GM23248 (cell line): ENCODE measurements around the gene SLC35B1. TPM values are rescaled to one million over a fixed set of nuclear protein-coding genes. Genes with fewer than 3 reads are reported as not detected.

Experiments used
- DNase-seq: peaks from one replicate; pipeline ENCODE4 v3.0.0-alpha.2; 2015
- H2AFZ ChIP-seq: fragments of 200-600 bp; sonication (generic); 2 replicates; pipeline ENCODE4 v1.6.1; 2016; ENCODE audit warnings: antibody characterized with exemption
- H3F3A ChIP-seq: fragments of 200-600 bp; sonication (generic); 2 replicates; pipeline ENCODE4 v1.6.1; 2016; ENCODE audit warnings: mild to moderate bottlenecking, antibody characterized with exemption, mixed run types; ENCODE audit not compliant: insufficient read depth
- H3K27ac ChIP-seq: fragments of 200-600 bp; sonication (generic); 2 replicates; pipeline ENCODE4 v1.5.1; 2016; ENCODE audit warnings: mild to moderate bottlenecking
- H3K27me3 ChIP-seq: fragments of 200-600 bp; sonication (generic); replicated peaks from 2 replicates; pipeline ENCODE4 v1.6.1; 2016; ENCODE audit warnings: mild to moderate bottlenecking; ENCODE audit not compliant: insufficient read depth
- H3K36me3 ChIP-seq: fragments of 200-600 bp; sonication (generic); 2 replicates; pipeline ENCODE4 v1.6.1; 2016; ENCODE audit warnings: low read depth, mild to moderate bottlenecking
- H3K4me1 ChIP-seq: fragments of 200-600 bp; sonication (generic); 2 replicates; pipeline ENCODE4 v1.6.1; 2016; ENCODE audit warnings: mild to moderate bottlenecking; ENCODE audit not compliant: insufficient read depth
- H3K4me2 ChIP-seq: fragments of 200-600 bp; sonication (generic); one replicate; pipeline ENCODE4 v1.6.1; 2016; ENCODE audit warnings: mild to moderate bottlenecking; ENCODE audit not compliant: unreplicated experiment
- H3K4me3 ChIP-seq: fragments of 200-600 bp; sonication (generic); 2 replicates; pipeline ENCODE4 v1.5.1; 2016; ENCODE audit warnings: mild to moderate bottlenecking
- H3K79me2 ChIP-seq: fragments of 200-600 bp; sonication (generic); 2 replicates; pipeline ENCODE4 v1.6.1; 2016; ENCODE audit warnings: mild to moderate bottlenecking; ENCODE audit not compliant: insufficient read depth
- H3K9ac ChIP-seq: fragments of 200-600 bp; sonication (generic); 2 replicates; pipeline ENCODE4 v1.6.1; 2016; ENCODE audit warnings: mild to moderate bottlenecking
- H3K9me2 ChIP-seq: fragments of 200-600 bp; sonication (generic); 2 replicates; pipeline ENCODE4 v1.6.1; 2016; ENCODE audit warnings: mixed run types, mild to moderate bottlenecking, moderate library complexity; ENCODE audit not compliant: insufficient read depth
- H3K9me3 ChIP-seq: fragments of 200-600 bp; sonication (generic); one replicate; pipeline ENCODE4 v1.6.1; 2017; ENCODE audit warnings: low read depth
- H4K20me1 ChIP-seq: fragments of 200-600 bp; sonication (generic); 2 replicates; pipeline ENCODE4 v1.6.0; 2016; ENCODE audit not compliant: insufficient read depth
- EZH2 ChIP-seq: fragments of 200-600 bp; sonication (generic); IDR thresholded peaks from 2 replicates; pipeline ENCODE4 v1.6.1; 2018; ENCODE audit warnings: antibody characterized with exemption, mild to moderate bottlenecking; ENCODE audit not compliant: insufficient read depth, poor library complexity, severe bottlenecking
- EZH2phosphoT487 ChIP-seq: fragments of 200-600 bp; sonication (generic); IDR thresholded peaks from 2 replicates; pipeline ENCODE4 v1.6.1; 2018; ENCODE audit warnings: antibody characterized with exemption, moderate library complexity, mild to moderate bottlenecking, low read depth; ENCODE audit not compliant: insufficient read depth
- WGBS, 2 experiments: methylation state at CpG; one replicate each; pipeline ENCODE4 v1.1.6; 2015 to 2017; ENCODE audit warnings: low lambda C conversion rate in 2 of 2, low coverage in 1 of 2; ENCODE audit errors: missing lambda C conversion rate in 2 of 2; 5-methylcytosine and 5-hydroxymethylcytosine counted together
- in situ Hi-C: fragments of 300-500 bp; cut with MboI; formaldehyde crosslinking; loops from 2 replicates; pipeline ENCODE4 v1.15.0; 2020
- polyA plus RNA-seq: library from polyadenylated mRNA; unstranded; fragments of >200 nt; fragmentation: Nextera tagmentation; extraction: Ambion mirVana; gene quantifications from 2 replicates; pipeline ENCODE4 v1.2.1, GENCODE V29; 2016
- total RNA-seq: library from RNA; depleted of rRNA; stranded (reverse); fragments of >200 nt; shearing (Covaris generic); gene quantifications from 2 replicates; pipeline ENCODE4 v1.2.3, GENCODE V29; 2014

Gene SLC35B1
- total and polyA plus RNA-seq, 2 experiments from 2014 or later: 66.5 to 71.7 TPM

GRCh38 chr17:49705254-49705653, 2.5 kb downstream of the SLC35B1 start:
- no peak overlapping the region for H3K4me2 ChIP-seq
- H3K27me3 ChIP-seq: no peaks in the 10 kb centered on the region
- H3K4me3 ChIP-seq: no peak overlapping the region
- no peak for DNase-seq
- in situ Hi-C loops: loop anchor here (5.0 to 10.0 kb wide), 2 partner anchors 67 to 140 kb away; partner anchors contain the start of gene TAC4
- H2AFZ ChIP-seq: no peak overlapping the region
- no peak overlapping the region for H3K9ac ChIP-seq
- no peak overlapping the region for H3K27ac ChIP-seq
- peaks cover 27% of the 10 kb centered on the region for H3K36me3 ChIP-seq
- H3K4me1 ChIP-seq: peaks cover 15% of the 10 kb centered on the region
- TF ChIP-seq EZH2: no peak
- TF ChIP-seq EZH2phosphoT487: no peak
- no peaks in the 10 kb centered on the region for H4K20me1 ChIP-seq
- H3K79me2 ChIP-seq: peaks cover 25% of the 10 kb centered on the region
- H3K9me3 ChIP-seq: no peaks in the 10 kb centered on the region
- H3K9me2 ChIP-seq: no peaks in the 10 kb centered on the region
- 0 out of 2 replicates have a peak, but pooled peaks cover 4% of the 10 kb centered on the region for H3F3A ChIP-seq

GRCh38 chr17:49703557-49704277, 4.0 kb downstream of the SLC35B1 start:
- 0 out of 2 replicates have a peak, but pooled peaks cover 4% of the 10 kb centered on the region for H3F3A ChIP-seq
- no peak overlapping the region for H3K4me3 ChIP-seq
- H3K27ac ChIP-seq: no peak overlapping the region
- DNase-seq: peak; percentile 73
- in situ Hi-C loops: loop anchor here (10.0 kb wide), 1 partner anchor 141 kb away; the partner anchor contains the start of gene TAC4
- no peak overlapping the region for H2AFZ ChIP-seq
- H4K20me1 ChIP-seq: no peaks in the 10 kb centered on the region
- no peaks in the 10 kb centered on the region for H3K27me3 ChIP-seq
- peaks cover 25% of the 10 kb centered on the region for H3K79me2 ChIP-seq
- no peaks in the 10 kb centered on the region for H3K9me2 ChIP-seq
- no peak for TF ChIP-seq EZH2
- no peak for TF ChIP-seq EZH2phosphoT487
- no peaks in the 10 kb centered on the region for H3K9me3 ChIP-seq
- H3K9ac ChIP-seq: no peak overlapping the region
- peaks cover 27% of the 10 kb centered on the region for H3K36me3 ChIP-seq
- WGBS, 2 experiments: 51 to 53% methylated on average over 6 of the region's 6 CpGs
- H3K4me1 ChIP-seq: peaks cover 10% of the 10 kb centered on the region
- H3K4me2 ChIP-seq: no peak overlapping the region

GRCh38 chr17:49700960-49701359, 6.8 kb downstream of the SLC35B1 start:
- Histone ChIP-seq H4K20me1 (no peaks in the 10 kb centered on the region), H3K79me2 (peaks cover 6% of the 10 kb centered on the region), H3K4me2 (no peak overlapping the region), H3K4me3 (no peak overlapping the region), H3K9me2 (no peaks in the 10 kb centered on the region), H3K36me3 (peaks cover 27% of the 10 kb centered on the region), H3K27me3 (no peaks in the 10 kb centered on the region), H3K9me3 (no peaks in the 10 kb centered on the region), H3K4me1 (no peaks in the 10 kb centered on the region), H3K9ac (no peak overlapping the region), H3F3A (0 out of 2 replicates have a peak, but pooled peaks cover 4% of the 10 kb centered on the region), H2AFZ (no peak overlapping the region), H3K27ac (no peak overlapping the region)
- DNase-seq: no peak
- TF ChIP-seq EZH2phosphoT487 (no peak), EZH2 (no peak)
- in situ Hi-C loops: loop anchor here (10.0 kb wide), 1 partner anchor 144 kb away; the partner anchor contains the start of gene TAC4
- 81 to 83% methylated on average over 6 of the region's 6 CpGs for WGBS, 2 experiments

- no peak for DNase-seq
- Histone ChIP-seq H3K9me2 (no peaks in the 10 kb centered on the region), H4K20me1 (no peaks in the 10 kb centered on the region), H3K9me3 (no peaks in the 10 kb centered on the region), H3K4me1 (no peaks in the 10 kb centered on the region), H3K4me2 (no peak overlapping the region), H3K36me3 (peaks cover 26% of the 10 kb centered on the region), H3K9ac (no peak overlapping the region), H3K79me2 (no peaks in the 10 kb centered on the region), H3K27ac (no peak overlapping the region), H2AFZ (no peak overlapping the region), H3F3A (0 out of 2 replicates have a peak, but pooled peaks cover 4% of the 10 kb centered on the region), H3K4me3 (no peak overlapping the region), H3K27me3 (no peaks in the 10 kb centered on the region)
- no peak for TF ChIP-seq EZH2phosphoT487
- no peak for TF ChIP-seq EZH2
- WGBS, 2 experiments: 41 to 48% methylated on average over 8 of the region's 8 CpGs
- in situ Hi-C loops: loop anchor here (10.0 kb wide), 2 partner anchors 145 to 275 kb away; partner anchors contain the start of gene TAC4
Observed at GRCh38 chr17:49699966-49700575, 7.7 kb downstream of the SLC35B1 start.
